ENCODE measurements around the gene SHISAL1.

Gene SHISAL1

GRCh38 chr22:44342347-44342956 is 29.7 kb upstream of the SHISAL1 start:
- no peak for DNase-seq (ENCODE audit: low read depth, low spot score)

- DNase-seq (ENCODE audit: low read depth, low spot score) = no peak
Measured at GRCh38 chr22:44341431-44342346, 28.9 kb upstream of the SHISAL1 start.

- no peak for DNase-seq (ENCODE audit: low read depth, low spot score)
Measured at GRCh38 chr22:44340271-44341239, 27.8 kb upstream of the SHISAL1 start.

- DNase-seq (ENCODE audit: low read depth, low spot score) = no peak
Measured at GRCh38 chr22:44338906-44339305, 26.2 kb upstream of the SHISAL1 start.

- DNase-seq (ENCODE audit: low read depth, low spot score) = no peak
Measured at GRCh38 chr22:44338177-44338810, 25.5 kb upstream of the SHISAL1 start.

- DNase-seq (ENCODE audit: low read depth, low spot score) = no peak
Measured at GRCh38 chr22:44337678-44338004, 24.9 kb upstream of the SHISAL1 start.

- DNase-seq (ENCODE audit: low read depth, low spot score) = no peak
Measured at GRCh38 chr22:44336962-44337677, 24.4 kb upstream of the SHISAL1 start.

GRCh38 chr22:44335903-44336803 is 23.4 kb upstream of the SHISAL1 start:
- DNase-seq (ENCODE audit: low read depth, low spot score) = no peak

- DNase-seq (ENCODE audit: low read depth, low spot score) = no peak
Measured at GRCh38 chr22:44335066-44335839, 22.5 kb upstream of the SHISAL1 start.

- no peak for DNase-seq (ENCODE audit: low read depth, low spot score)
Measured at GRCh38 chr22:44333847-44334635, 21.3 kb upstream of the SHISAL1 start.

GRCh38 chr22:44332946-44333345 is 20.2 kb upstream of the SHISAL1 start:
- DNase-seq (ENCODE audit: low read depth, low spot score) = no peak

GRCh38 chr22:44331881-44332714 is 19.3 kb upstream of the SHISAL1 start:
- no peak for DNase-seq (ENCODE audit: low read depth, low spot score)

- no peak for DNase-seq (ENCODE audit: low read depth, low spot score)
Measured at GRCh38 chr22:44330744-44331660, 18.3 kb upstream of the SHISAL1 start.

- no peak for DNase-seq (ENCODE audit: low read depth, low spot score)
Measured at GRCh38 chr22:44330188-44330743, 17.5 kb upstream of the SHISAL1 start.

- no peak for DNase-seq (ENCODE audit: low read depth, low spot score)
Measured at GRCh38 chr22:44329179-44329796, 16.5 kb upstream of the SHISAL1 start.
